Activated CD8-positive, alpha-beta T cell treated with anti-CD3 and anti-CD28 coated beads for 36 hours (primary cell): Measurements from ENCODE around the gene ACBD3. TPM values are rescaled to one million over a fixed set of nuclear protein-coding genes. Genes with fewer than 3 reads are reported as not detected.

Experiments
- ATAC-seq: fragments of 200-7000 bp; cut with Tn5 transposase; one replicate; pipeline ENCODE4 v1.10.0; 2021; ENCODE audit warnings: mild to moderate bottlenecking, moderate library complexity
- CTCF ChIA-PET: fragments of 350-600 bp; sonication (Branson Sonifier 250); formaldehyde crosslinking; loops from one replicate; lab custom pipeline; 2021; ENCODE audit warnings: antibody characterized with exemption; lab: Charles Lee
- POLR2A ChIA-PET: fragments of 350-600 bp; sonication (Branson Sonifier 250); formaldehyde crosslinking; loops from one replicate; lab custom pipeline; 2021; ENCODE audit warnings: antibody characterized with exemption; lab: Charles Lee
- DNase-seq: peaks from one replicate; pipeline ENCODE4 v3.0.0-alpha.2; 2020
- H3K27ac Mint-ChIP-seq: one replicate; pipeline ENCODE4 v1.8.0; 2021; ENCODE audit warnings: mild to moderate bottlenecking, mixed read lengths
- H3K27me3 Mint-ChIP-seq: one replicate; pipeline ENCODE4 v1.8.0; 2021; ENCODE audit warnings: mixed read lengths
- H3K36me3 Mint-ChIP-seq: one replicate; pipeline ENCODE4 v1.8.0; 2021; ENCODE audit warnings: low read depth, mixed read lengths
- H3K4me1 Mint-ChIP-seq: one replicate; pipeline ENCODE4 v1.8.0; 2021; ENCODE audit warnings: low read depth, mixed read lengths
- H3K4me3 Mint-ChIP-seq: one replicate; pipeline ENCODE4 v1.8.0; 2021; ENCODE audit warnings: mild to moderate bottlenecking, moderate library complexity, mixed read lengths
- H3K9me3 Mint-ChIP-seq: one replicate; pipeline ENCODE4 v1.8.0; 2021; ENCODE audit warnings: mixed read lengths
- CTCF ChIP-seq: fragments of 200-600 bp; IDR thresholded peaks from one replicate; pipeline ENCODE4 v1.8.0; 2022; ENCODE audit warnings: antibody characterized with exemption, mild to moderate bottlenecking
- intact Hi-C: fragments of 100-400 bp; cut with micrococcal nuclease; formaldehyde crosslinking; loops from one replicate; pipeline ENCODE4 v1.10.0; 2022
- total RNA-seq, 2 experiments: library from RNA; stranded (reverse); gene quantifications; one replicate each; pipeline ENCODE4 v1.2.3, GENCODE V29; 2021

Gene ACBD3
- total RNA-seq, 2 experiments from 2014 or later = 17.4 to 17.7 TPM

GRCh38 chr1:226166341-226166740 lies 20.2 kb downstream of the ACBD3 start:
- ATAC-seq (no peak), DNase-seq (no peak)
- Mint-ChIP-seq H3K27me3 (no peaks in the 10 kb centered on the region), H3K4me1 (peaks cover 11% of the 10 kb centered on the region), H3K4me3 (no peak overlapping the region), H3K27ac (no peak overlapping the region), H3K36me3 (peaks cover 16% of the 10 kb centered on the region), H3K9me3 (no peaks in the 10 kb centered on the region)
- POLR2A ChIA-PET = no interaction called here
- CTCF ChIA-PET = interaction anchor here (1.0 kb wide), 2 partner anchors 41 to 101 kb away, joined by 3 to 5 read pairs; no protein-coding TSS in a partner anchor
- intact Hi-C loops = no loop called here
- TF ChIP-seq CTCF = no peak

- ChIA-PET CTCF (interaction anchor here (1.6 to 3.2 kb wide), 2 partner anchors 33 to 39 kb away, joined by 5 to 19 read pairs; no protein-coding TSS in a partner anchor), POLR2A (no interaction called here)
- Mint-ChIP-seq H3K27me3 (no peaks in the 10 kb centered on the region), H3K27ac (no peak overlapping the region), H3K9me3 (no peaks in the 10 kb centered on the region), H3K4me1 (peaks cover 8% of the 10 kb centered on the region), H3K36me3 (peaks cover 24% of the 10 kb centered on the region), H3K4me3 (no peak overlapping the region)
- no peak for DNase-seq
- intact Hi-C loops = no loop called here
- no peak for TF ChIP-seq CTCF
- ATAC-seq = no peak
Measured at GRCh38 chr1:226164154-226164553, 22.4 kb downstream of the ACBD3 start.

GRCh38 chr1:226162898-226163297 lies 23.6 kb downstream of the ACBD3 start:
- no peak for TF ChIP-seq CTCF
- Mint-ChIP-seq H3K9me3 (no peaks in the 10 kb centered on the region), H3K27ac (no peak overlapping the region), H3K4me1 (no peaks in the 10 kb centered on the region), H3K27me3 (no peaks in the 10 kb centered on the region), H3K36me3 (peaks cover 31% of the 10 kb centered on the region), H3K4me3 (no peak overlapping the region)
- CTCF ChIA-PET = interaction anchor here (0.9 to 3.2 kb wide), 3 partner anchors 13 to 38 kb away, joined by 3 to 19 read pairs (median 3); no protein-coding TSS in a partner anchor
- intact Hi-C loops = no loop called here
- no peak for ATAC-seq
- no peak for DNase-seq
- POLR2A ChIA-PET = no interaction called here

GRCh38 chr1:226158983-226159382 lies 27.6 kb downstream of the ACBD3 start:
- POLR2A ChIA-PET = no interaction called here
- no peak for TF ChIP-seq CTCF
- no peak for DNase-seq
- Mint-ChIP-seq H3K9me3 (no peaks in the 10 kb centered on the region), H3K4me3 (no peak overlapping the region), H3K27ac (no peak overlapping the region), H3K36me3 (peaks cover 34% of the 10 kb centered on the region), H3K4me1 (no peaks in the 10 kb centered on the region), H3K27me3 (no peaks in the 10 kb centered on the region)
- intact Hi-C loops = no loop called here
- CTCF ChIA-PET = interaction anchor here (1.1 to 1.6 kb wide), 4 partner anchors 14 to 174 kb away, joined by 4 to 5 read pairs (median 4); no protein-coding TSS in a partner anchor
- no peak for ATAC-seq

- TF ChIP-seq CTCF = no peak
- Mint-ChIP-seq H3K4me3 (no peak overlapping the region), H3K36me3 (peaks cover 34% of the 10 kb centered on the region), H3K27ac (no peak overlapping the region), H3K9me3 (no peaks in the 10 kb centered on the region), H3K27me3 (no peaks in the 10 kb centered on the region), H3K4me1 (no peaks in the 10 kb centered on the region)
- no peak for DNase-seq
- ChIA-PET CTCF (interaction anchor here (1.6 kb wide), 2 partner anchors 33 to 175 kb away, joined by 4 to 5 read pairs; no protein-coding TSS in a partner anchor), POLR2A (no interaction called here)
- intact Hi-C loops = no loop called here
- ATAC-seq = no peak
Measured at GRCh38 chr1:226158457-226158856, 28.1 kb downstream of the ACBD3 start.
